ENCODE results near the gene CHRNA7. TPM values are rescaled to one million over a fixed set of nuclear protein-coding genes. Genes with fewer than 3 reads are reported as not detected.

The CHRNA7 gene
- total and polyA plus RNA-seq, 8 donors = 1.2 to 32.3 (median 24.6) TPM

GRCh38 chr15:32108661-32109060 lies 78.3 kb downstream of the CHRNA7 start:
- TF ChIP-seq, protein P1, sequence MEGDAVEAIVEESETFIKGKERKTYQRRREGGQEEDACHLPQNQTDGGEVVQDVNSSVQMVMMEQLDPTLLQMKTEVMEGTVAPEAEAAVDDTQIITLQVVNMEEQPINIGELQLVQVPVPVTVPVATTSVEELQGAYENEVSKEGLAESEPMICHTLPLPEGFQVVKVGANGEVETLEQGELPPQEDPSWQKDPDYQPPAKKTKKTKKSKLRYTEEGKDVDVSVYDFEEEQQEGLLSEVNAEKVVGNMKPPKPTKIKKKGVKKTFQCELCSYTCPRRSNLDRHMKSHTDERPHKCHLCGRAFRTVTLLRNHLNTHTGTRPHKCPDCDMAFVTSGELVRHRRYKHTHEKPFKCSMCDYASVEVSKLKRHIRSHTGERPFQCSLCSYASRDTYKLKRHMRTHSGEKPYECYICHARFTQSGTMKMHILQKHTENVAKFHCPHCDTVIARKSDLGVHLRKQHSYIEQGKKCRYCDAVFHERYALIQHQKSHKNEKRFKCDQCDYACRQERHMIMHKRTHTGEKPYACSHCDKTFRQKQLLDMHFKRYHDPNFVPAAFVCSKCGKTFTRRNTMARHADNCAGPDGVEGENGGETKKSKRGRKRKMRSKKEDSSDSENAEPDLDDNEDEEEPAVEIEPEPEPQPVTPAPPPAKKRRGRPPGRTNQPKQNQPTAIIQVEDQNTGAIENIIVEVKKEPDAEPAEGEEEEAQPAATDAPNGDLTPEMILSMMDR (IDR thresholded peaks at IDR 0.05) = no peak
- DNase-seq = no peak
- Histone ChIP-seq H3K9me3 (no peaks in the 10 kb centered on the region), H3K36me3 (no peaks in the 10 kb centered on the region), H3K27me3 (peaks cover 0 to 23% of the 10 kb centered on the region in 2 donors), H3K27ac (no peak overlapping the region), H3K4me1 (no peaks in the 10 kb centered on the region), H3K4me3 (no peak overlapping the region)
- ATAC-seq = no peak
- intact Hi-C loops (cut with DNase I) = no loop called here

GRCh38 chr15:32112101-32112500 lies 81.8 kb downstream of the CHRNA7 start:
- Histone ChIP-seq H3K9me3 (no peaks in the 10 kb centered on the region), H3K27me3 (peaks cover 0 to 18% of the 10 kb centered on the region in 2 donors), H3K36me3 (no peaks in the 10 kb centered on the region), H3K27ac (no peak overlapping the region), H3K4me3 (no peak overlapping the region), H3K4me1 (no peaks in the 10 kb centered on the region)
- TF ChIP-seq, protein P1 (IDR thresholded peaks at IDR 0.05) = no peak
- intact Hi-C loops (cut with DNase I) = no loop called here
- no peak for ATAC-seq
- DNase-seq = no peak

GRCh38 chr15:32113224-32113623 lies 82.9 kb downstream of the CHRNA7 start:
- peaks cover 0 to 7% of the 10 kb centered on the region in 2 donors for H3K27me3 ChIP-seq
- H3K27ac ChIP-seq = no peak overlapping the region
- TF ChIP-seq, protein P1 (IDR thresholded peaks at IDR 0.05) = no peak
- no peaks in the 10 kb centered on the region for H3K36me3 ChIP-seq
- H3K4me1 ChIP-seq = no peaks in the 10 kb centered on the region
- intact Hi-C loops (cut with DNase I) = no loop called here
- H3K9me3 ChIP-seq = no peaks in the 10 kb centered on the region
- ATAC-seq = no peak
- no peak for DNase-seq
- H3K4me3 ChIP-seq = no peak overlapping the region

- Histone ChIP-seq H3K4me1 (no peaks in the 10 kb centered on the region), H3K4me3 (no peak overlapping the region), H3K27ac (no peak overlapping the region), H3K27me3 (no peaks in the 10 kb centered on the region), H3K9me3 (no peaks in the 10 kb centered on the region), H3K36me3 (no peaks in the 10 kb centered on the region)
- ATAC-seq (no peak), DNase-seq (no peak)
- TF ChIP-seq, protein P1 (IDR thresholded peaks at IDR 0.05) = no peak
- intact Hi-C loops (cut with DNase I) = no loop called here
These were observed 86.8 kb downstream of the CHRNA7 start for GRCh38 chr15:32117122-32117521.

DNA sequence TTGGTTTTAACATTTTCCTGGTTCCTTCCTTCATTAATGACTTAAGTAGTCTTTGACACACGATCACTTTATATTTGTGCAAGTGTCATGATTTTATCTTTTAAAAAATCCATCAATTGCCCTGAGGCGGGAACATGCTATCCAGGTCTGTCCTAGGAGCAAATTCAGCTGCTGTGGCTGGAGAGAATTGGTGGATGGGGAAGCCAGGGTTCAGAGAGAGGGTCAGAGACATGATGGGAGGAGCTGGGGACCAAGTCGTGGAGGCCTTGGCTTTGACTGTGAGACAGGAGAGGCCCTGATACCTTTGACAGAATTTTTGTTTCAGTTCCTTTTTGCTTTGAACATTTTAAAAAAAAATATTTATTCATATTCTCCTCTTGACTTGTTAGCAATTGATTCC lies 89.0 kb downstream of the CHRNA7 start:
- Histone ChIP-seq H3K27me3 (no peaks in the 10 kb centered on the region), H3K36me3 (no peaks in the 10 kb centered on the region), H3K4me3 (no peak overlapping the region), H3K27ac (no peak overlapping the region), H3K4me1 (no peaks in the 10 kb centered on the region), H3K9me3 (no peaks in the 10 kb centered on the region)
- ATAC-seq (no peak), DNase-seq (no peak)
- intact Hi-C loops (cut with DNase I) = no loop called here
- TF ChIP-seq, protein P1 (IDR thresholded peaks at IDR 0.05) = no peak
